Suppressor macrophage treated with lipopolysaccharide for 1 hour (primary cell): Measurements from ENCODE around the gene ORAI2.

ENCODE experiments used
- DNase-seq, 3 donors: peaks; one replicate each; pipeline ENCODE4 v3.0.0-alpha.2; 2020 to 2022

The ORAI2 gene

GRCh38 chr7:102415685-102416225 is 17.6 kb upstream of the ORAI2 start:
- no peak for DNase-seq

GRCh38 chr7:102416406-102416805 is 17.0 kb upstream of the ORAI2 start:
- no peak for DNase-seq

- no peak for DNase-seq
These were observed 16.3 kb upstream of the ORAI2 start for GRCh38 chr7:102417105-102417504.

- DNase-seq: no peak
These were observed 14.8 kb upstream of the ORAI2 start for GRCh38 chr7:102418592-102418991.

- DNase-seq: no peak
These were observed 11.6 kb upstream of the ORAI2 start for GRCh38 chr7:102421706-102422240.

GRCh38 chr7:102424129-102424551 is 9.2 kb upstream of the ORAI2 start:
- no peak for DNase-seq

- peak; percentile 81 to 96 (median 89) for DNase-seq
These were observed 8.6 kb upstream of the ORAI2 start for GRCh38 chr7:102424787-102425218.

GRCh38 chr7:102425639-102426267 is 7.6 kb upstream of the ORAI2 start:
- peak; percentile 98 to 100 (median 99) for DNase-seq

GRCh38 chr7:102426268-102427018 is 6.9 kb upstream of the ORAI2 start:
- peak; percentile 96 to 98 (median 97) for DNase-seq

GRCh38 chr7:102427019-102427405 is 6.4 kb upstream of the ORAI2 start:
- peak; percentile 67 to 79 (median 69) for DNase-seq

- peak; percentile 47 to 72 (median 64) for DNase-seq
These were observed 4.1 kb upstream of the ORAI2 start for GRCh38 chr7:102429141-102429899.

- DNase-seq: peak; percentile 82 to 87 (median 83)
These were observed 1.6 kb upstream of the ORAI2 start for GRCh38 chr7:102431617-102432298.

- DNase-seq: peak in 1 of 3 donors; percentile 15
These were observed 745 bp upstream of the ORAI2 start for GRCh38 chr7:102432442-102433218.

GRCh38 chr7:102434039-102434486 is 688 bp downstream of the ORAI2 start:
- DNase-seq: no peak

GRCh38 chr7:102436118-102436517 is 2.7 kb downstream of the ORAI2 start:
- no peak for DNase-seq

- DNase-seq: no peak
These were observed 6.8 kb downstream of the ORAI2 start for GRCh38 chr7:102439963-102440795.

- DNase-seq: no peak
These were observed 11.7 kb downstream of the ORAI2 start for GRCh38 chr7:102444961-102445673.

- no peak for DNase-seq
These were observed 12.3 kb downstream of the ORAI2 start for GRCh38 chr7:102445674-102446071.

- DNase-seq: no peak
These were observed 13.2 kb downstream of the ORAI2 start for GRCh38 chr7:102446387-102447156.
